ENCODE results near the gene AMIGO1. TPM values are rescaled to one million over a fixed set of nuclear protein-coding genes. Genes with fewer than 3 reads are reported as not detected.

The AMIGO1 gene
- total RNA-seq, 1 donor from 2014 or later = 9.1 TPM

GRCh38 chr1:109535971-109536491, 26.5 kb upstream of the AMIGO1 start:
- Histone ChIP-seq H3K27me3 (ENCODE audit: low read depth) (no peaks in the 10 kb centered on the region), H3K36me3 (no peaks in the 10 kb centered on the region), H3K9me3 (no peaks in the 10 kb centered on the region), H3K4me3 (no peak overlapping the region), H3K27ac (no peak overlapping the region), H3K4me1 (peaks cover 12% of the 10 kb centered on the region)
- intact Hi-C loops (cut with DNase I) = no loop called here
- no peak for TF ChIP-seq CTCF (IDR thresholded peaks at IDR 0.05)
- ATAC-seq = no peak
- DNase-seq = no peak

GRCh38 chr1:109535481-109535880, 26.0 kb upstream of the AMIGO1 start:
- ATAC-seq (no peak), DNase-seq (no peak)
- TF ChIP-seq CTCF (IDR thresholded peaks at IDR 0.05) = no peak
- Histone ChIP-seq H3K27me3 (ENCODE audit: low read depth) (no peaks in the 10 kb centered on the region), H3K27ac (no peak overlapping the region), H3K4me3 (no peak overlapping the region), H3K4me1 (peaks cover 12% of the 10 kb centered on the region), H3K36me3 (no peaks in the 10 kb centered on the region), H3K9me3 (no peaks in the 10 kb centered on the region)
- intact Hi-C loops (cut with DNase I) = no loop called here

- no peaks in the 10 kb centered on the region for H3K36me3 ChIP-seq
- TF ChIP-seq CTCF (IDR thresholded peaks at IDR 0.05) = no peak
- peaks cover 12% of the 10 kb centered on the region for H3K4me1 ChIP-seq
- intact Hi-C loops (cut with DNase I) = loop anchor here (5.0 kb wide), 1 partner anchor 37 kb away; no protein-coding TSS in a partner anchor
- ATAC-seq = no peak
- DNase-seq = no peak
- no peak overlapping the region for H3K4me3 ChIP-seq
- no peaks in the 10 kb centered on the region for H3K9me3 ChIP-seq
- H3K27me3 ChIP-seq (ENCODE audit: low read depth) = no peaks in the 10 kb centered on the region
- H3K27ac ChIP-seq = no peak overlapping the region
Measured at GRCh38 chr1:109534307-109534858, 24.9 kb upstream of the AMIGO1 start.

GRCh38 chr1:109532365-109533136, 23.0 kb upstream of the AMIGO1 start:
- Histone ChIP-seq H3K9me3 (no peaks in the 10 kb centered on the region), H3K4me3 (peak overlapping the region; percentile 16), H3K36me3 (no peaks in the 10 kb centered on the region), H3K27ac (peak overlapping the region; percentile 56), H3K27me3 (ENCODE audit: low read depth) (no peaks in the 10 kb centered on the region), H3K4me1 (peaks cover 12% of the 10 kb centered on the region)
- intact Hi-C loops (cut with DNase I) = loop anchor here (5.0 kb wide), 1 partner anchor 35 kb away; no protein-coding TSS in a partner anchor
- TF ChIP-seq CTCF (IDR thresholded peaks at IDR 0.05) = peak; percentile 94
- DNase-seq (peak; percentile 85), ATAC-seq (peak; percentile 92 to 94)

GRCh38 chr1:109531826-109532364, 22.4 kb upstream of the AMIGO1 start:
- DNase-seq = no peak
- no peak for ATAC-seq
- Histone ChIP-seq H3K4me1 (peaks cover 12% of the 10 kb centered on the region), H3K27ac (no peak overlapping the region), H3K27me3 (ENCODE audit: low read depth) (no peaks in the 10 kb centered on the region), H3K36me3 (no peaks in the 10 kb centered on the region), H3K4me3 (no peak overlapping the region), H3K9me3 (no peaks in the 10 kb centered on the region)
- intact Hi-C loops (cut with DNase I) = loop anchor here (5.0 kb wide), 1 partner anchor 35 kb away; no protein-coding TSS in a partner anchor
- no peak for TF ChIP-seq CTCF (IDR thresholded peaks at IDR 0.05)

All from lower lobe of right lung (tissue), 2 donors.